GM21526 (cell line): ENCODE results near the gene GP9.

ENCODE experiments used
- ATAC-seq: cut with Tn5 transposase; IDR thresholded peaks from one replicate; pipeline ENCODE4 v1.9.1; 2021; ENCODE audit warnings: moderate library complexity; ENCODE audit not compliant: unreplicated experiment, low FRiP score

Gene GP9

DNA sequence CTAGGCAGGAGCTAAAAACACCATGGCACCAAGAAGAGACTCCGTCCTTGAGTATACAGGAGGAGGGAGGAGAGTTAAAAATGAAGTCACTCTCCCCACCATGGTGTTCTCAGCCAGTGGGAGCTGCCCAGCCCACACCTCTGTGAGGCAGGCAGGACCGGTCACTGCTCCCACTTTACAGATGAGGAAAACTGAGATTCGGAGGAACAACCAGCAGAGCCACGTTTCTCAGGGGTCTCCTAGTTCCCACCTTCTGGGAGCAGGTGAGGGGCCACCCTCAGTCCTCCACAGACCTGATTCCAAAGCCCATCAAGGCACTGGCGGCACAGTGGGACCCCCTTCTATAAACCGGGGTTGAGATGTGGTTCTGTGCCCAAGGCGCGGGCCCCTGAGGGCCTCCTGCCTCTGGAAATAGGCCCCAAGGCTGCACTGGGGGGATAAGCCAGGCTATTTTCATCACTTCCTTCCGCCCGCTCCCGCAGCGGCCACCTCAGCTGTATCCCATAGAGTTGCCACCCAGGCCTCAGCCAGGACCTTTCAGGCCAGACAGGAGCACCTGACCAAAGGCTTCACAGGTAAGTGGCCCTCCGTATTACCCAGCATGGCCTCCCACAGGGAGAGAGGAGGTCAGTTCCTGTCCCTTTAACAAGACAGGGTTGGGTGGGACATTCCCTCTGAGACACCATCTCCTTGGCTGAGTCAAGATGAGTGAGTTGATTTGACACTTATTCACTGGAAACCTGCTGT, at the start of gene GP9:
TSS of gene GP9 (plus strand) at position 504 of the 747 bp plus-strand sequence. CDS start 961 bp downstream, outside the sequence.
- ATAC-seq = no peak

DNA sequence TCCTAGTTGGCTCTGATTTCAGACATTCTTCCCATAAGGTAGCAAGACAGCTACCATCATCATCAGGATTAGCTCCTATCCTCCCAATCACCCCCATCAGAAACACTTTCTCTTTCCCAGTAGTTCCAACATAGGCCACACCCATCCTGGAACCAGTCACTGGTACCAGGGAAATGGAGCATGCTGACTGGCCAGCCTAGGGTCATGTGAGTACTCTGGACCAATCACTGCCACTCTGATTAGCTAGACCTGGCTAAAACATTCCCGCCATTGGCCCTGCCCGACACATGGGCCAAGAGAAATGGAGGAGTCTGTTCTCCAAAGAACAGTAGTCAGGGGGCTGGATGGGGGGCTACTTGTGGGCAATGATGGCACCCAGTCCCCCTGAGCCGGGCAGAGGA, 47.1 kb upstream of the GP9 start:
- ATAC-seq = no peak

DNA sequence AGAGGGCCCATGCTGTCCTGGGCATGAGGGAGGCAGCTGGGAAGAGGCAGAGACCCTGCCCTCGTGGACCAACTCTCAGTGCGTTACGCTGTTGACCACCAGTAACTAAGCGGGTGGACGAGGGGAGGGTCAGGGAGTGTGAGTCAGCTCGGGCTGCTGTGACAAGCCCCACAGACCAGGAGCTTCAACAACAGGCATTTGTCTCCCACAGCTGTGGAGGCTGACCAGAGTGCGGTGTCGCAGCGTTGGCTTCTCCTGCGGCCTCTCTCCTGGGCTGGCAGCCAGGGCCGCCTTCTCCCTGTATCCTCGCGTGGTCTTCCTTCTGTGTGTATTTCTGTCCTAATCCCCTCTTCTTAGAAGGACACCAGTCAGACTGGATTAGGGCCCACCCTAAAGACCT, 46.4 kb upstream of the GP9 start:
- no peak for ATAC-seq

DNA sequence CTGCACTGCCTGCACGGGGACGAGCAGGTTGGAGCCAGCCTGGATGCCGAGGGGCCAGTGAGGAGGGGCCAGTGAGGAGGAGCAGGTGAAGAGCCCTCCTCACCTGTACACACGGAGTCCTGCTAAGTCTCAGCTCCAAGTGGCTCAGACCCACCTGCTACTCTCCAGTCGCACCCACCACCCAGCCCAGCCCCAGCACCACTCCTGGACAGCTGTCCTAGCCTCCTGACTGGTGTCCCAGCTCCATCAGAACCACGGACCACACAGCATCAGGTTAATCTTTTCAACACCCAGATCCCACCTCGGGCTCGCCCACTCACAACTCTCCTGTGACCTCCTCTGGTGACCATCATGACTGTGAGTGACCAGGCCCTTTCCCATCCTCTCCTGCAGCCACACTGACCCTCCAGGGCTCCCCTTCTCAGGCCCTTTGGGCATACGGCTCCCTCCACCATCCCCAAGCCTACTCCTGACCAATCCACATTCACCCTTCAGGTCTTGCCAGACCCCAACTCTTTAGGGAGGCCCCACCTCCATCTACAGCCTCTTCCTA, 45.7 kb upstream of the GP9 start:
- no peak for ATAC-seq

DNA sequence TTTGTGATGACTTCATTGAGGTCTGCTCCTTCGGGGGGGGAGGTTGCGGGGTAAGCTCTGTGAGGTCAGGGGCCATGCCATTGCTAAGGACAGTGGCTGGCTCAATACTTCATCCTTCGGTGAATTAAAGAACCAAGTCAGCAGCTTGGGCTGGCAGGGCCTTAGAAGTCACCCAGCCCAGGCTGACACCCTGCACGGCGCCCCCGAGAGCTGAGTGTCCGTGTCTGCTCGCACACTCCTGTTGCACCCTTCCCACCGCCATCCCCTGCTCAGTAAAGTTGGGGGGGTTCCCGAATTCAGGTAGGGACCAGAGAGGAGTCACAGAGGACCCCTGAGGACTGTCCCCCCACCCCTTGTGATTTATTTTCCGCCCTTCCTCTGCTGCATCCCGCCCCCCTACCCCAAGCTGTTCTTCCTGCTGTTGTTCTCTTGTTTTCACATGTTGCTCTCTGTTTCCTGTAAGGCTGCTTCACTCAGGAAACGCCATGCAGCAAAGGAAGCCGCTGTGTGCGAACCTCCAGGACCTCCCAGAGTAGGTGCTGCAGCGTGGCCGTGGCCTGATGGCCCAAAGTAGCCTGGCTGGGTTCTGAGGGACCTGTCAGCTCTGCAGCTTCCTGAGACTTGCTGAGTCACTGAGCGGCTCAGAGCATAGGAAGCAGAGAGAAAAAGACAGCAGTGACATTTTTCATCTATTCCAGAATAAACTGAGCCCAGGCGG, 45.0 kb upstream of the GP9 start:
- no peak for ATAC-seq

DNA sequence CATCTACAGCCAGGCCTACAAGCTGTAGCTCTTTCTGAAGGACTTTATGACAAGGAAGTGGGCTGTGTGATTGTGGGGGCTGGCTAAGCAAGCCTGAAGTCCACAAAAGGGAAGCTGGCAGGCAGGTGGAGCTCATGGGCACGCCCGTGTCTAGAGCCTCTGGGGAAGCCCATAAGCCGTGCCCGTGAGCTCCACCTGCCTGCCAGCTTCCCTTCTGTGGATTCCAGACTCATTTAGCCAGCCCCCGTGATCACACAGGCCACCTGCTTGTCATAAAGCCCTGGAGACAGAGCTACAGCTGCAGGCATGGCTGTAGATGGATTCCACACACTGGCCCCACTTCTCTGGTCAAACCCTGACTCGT, 44.2 kb upstream of the GP9 start:
- ATAC-seq = no peak

DNA sequence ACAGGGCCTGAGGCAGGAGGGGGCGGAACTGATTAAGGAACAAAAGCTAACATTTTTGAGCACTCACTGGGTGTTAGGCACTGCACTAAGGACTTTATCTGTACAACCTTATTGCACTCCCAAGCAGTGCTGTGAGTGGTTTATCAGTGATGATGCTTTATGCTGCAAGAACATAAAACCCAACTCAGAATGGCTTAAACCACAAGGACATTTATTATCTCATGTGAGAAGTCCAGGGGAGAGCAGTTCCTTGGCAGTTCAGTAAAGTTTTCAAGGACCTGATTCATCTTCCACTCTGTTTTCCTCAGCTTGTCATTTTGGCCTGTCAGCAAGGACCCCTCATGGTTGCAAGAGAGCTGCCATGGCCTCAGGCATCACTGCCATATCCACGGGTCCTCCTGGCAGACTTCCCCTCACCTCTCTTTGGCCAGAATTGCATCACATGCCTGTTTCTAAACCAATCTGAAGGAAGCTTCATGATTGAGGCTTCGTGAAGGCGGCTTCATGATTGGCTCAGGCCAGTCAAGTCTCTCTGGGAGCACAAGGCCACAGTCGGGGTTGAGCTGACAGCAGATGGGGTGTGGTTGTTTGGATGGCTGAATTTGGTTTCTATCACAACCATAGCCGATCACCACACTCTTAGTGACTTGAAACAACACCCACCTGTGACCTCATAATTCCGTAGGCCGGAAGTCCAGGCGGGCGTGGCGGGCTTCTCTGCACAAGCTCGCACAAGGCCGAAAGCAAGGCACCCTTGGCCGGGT, 43.7 kb upstream of the GP9 start:
- ATAC-seq = peak; percentile 54

DNA sequence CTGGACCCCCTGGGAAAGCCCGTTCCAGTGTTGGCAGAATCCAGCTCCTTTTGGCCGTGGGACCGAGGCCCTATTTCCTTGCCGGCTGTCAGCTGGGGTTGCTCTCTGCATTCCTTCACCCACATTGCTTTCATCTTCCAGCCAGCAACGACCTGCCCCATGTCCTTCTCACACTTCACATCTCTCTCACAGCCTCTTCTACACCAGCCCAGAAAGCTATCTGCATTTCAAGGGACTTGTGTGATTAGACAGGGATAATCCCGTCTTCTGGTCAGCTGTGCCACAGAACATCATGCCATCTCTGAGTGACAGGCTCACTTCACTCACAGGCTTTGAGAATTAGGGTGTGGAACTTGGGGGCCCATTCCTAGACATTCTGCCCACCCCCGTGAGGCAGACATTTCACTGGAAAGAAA, 43.1 kb upstream of the GP9 start:
- no peak for ATAC-seq

DNA sequence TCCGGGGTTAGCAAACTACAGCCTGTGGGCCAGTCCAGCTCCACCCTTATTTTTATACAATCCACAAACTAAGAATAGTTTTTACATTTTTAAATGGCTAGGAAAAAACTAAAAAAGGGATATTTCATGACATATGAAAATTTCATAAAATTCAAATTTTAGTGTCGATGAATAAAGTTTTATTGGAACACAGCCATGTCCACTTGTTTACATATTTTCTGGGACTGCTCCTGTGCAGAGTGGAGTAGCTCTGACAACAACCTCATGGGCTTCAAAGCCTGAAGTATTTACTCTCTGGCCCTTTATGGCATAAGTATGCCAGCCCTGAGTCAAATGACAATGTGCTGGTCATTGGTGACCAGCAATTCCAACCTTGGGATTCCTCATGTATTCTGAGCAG, 42.3 kb upstream of the GP9 start:
- ATAC-seq = no peak

DNA sequence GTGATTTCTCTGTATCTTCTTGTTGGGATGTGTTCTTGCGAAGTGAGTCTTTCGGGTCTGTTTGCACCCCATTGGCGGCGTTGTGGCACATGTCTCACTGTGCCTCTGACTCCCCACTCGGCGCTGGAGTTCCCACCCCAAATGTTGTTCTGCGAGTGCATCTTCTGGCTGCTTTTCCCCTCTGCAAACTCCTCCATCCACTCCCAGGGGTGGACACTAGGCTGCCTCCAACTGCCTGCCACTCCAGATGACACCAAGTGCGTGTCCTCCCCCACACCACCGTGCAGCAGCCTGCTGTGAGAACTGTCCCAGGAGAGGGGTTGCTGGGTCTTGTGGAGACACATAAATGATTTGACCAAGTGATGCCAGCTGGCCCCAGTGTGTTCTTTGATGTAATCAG, 41.8 kb upstream of the GP9 start:
- ATAC-seq = no peak

DNA sequence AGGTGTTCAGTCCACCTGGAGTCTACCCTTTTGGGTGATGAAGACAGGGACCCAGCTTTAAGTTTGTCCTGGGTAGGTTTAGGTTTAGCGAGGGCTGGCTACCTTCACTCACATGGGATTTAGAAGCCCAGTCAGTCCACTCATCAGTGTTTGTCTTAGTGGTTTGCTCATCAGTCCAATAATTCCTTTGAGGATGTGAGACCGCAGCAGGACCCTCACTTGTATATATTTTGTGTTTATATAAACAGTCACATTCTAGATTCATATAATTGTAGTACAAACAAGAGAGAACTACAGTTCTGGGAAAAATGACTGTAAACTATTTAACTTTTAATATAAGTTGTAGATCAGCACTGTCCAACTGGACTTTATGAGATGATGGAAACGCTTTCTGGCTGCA, 41.3 kb upstream of the GP9 start:
- no peak for ATAC-seq

DNA sequence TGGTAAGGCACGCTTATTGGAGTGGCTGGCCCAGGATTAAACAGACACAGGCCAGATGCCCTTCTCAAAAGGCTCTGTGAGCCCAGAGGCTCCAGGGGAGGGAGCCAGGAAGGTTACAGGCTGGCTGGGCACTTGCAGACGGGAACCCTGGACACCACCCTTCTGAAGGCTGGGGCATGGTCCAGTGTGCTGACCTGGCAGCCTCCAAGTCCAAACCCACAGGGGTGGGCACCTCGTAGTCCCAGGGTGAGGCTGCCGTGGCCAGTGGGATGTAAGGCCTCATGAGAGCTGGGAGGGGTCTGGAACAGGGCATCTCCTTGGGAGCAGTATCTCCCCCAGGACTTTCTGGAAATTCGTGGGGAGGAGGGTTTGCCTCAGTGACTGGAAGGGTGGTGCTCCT, 39.9 kb upstream of the GP9 start:
- no peak for ATAC-seq

DNA sequence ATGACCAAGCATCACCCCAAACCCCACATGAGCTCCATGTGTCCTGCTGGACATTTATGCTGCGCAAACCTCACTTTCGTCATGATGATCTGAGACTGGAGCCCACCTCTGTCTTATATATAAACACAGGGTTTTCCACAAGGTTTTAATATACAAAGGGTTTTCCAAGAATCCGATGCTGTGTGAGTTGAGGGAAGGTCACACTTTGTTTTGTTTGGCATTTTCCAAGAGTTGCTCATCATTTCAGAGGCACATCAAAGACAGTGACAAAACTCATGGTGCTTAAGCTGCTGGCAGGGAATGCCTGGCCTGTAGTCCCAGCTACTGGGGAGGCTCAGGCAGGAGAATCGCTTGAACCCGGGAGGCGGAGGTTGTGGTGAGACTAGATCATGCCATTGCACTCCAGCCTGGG, 39.4 kb upstream of the GP9 start:
- no peak for ATAC-seq

DNA sequence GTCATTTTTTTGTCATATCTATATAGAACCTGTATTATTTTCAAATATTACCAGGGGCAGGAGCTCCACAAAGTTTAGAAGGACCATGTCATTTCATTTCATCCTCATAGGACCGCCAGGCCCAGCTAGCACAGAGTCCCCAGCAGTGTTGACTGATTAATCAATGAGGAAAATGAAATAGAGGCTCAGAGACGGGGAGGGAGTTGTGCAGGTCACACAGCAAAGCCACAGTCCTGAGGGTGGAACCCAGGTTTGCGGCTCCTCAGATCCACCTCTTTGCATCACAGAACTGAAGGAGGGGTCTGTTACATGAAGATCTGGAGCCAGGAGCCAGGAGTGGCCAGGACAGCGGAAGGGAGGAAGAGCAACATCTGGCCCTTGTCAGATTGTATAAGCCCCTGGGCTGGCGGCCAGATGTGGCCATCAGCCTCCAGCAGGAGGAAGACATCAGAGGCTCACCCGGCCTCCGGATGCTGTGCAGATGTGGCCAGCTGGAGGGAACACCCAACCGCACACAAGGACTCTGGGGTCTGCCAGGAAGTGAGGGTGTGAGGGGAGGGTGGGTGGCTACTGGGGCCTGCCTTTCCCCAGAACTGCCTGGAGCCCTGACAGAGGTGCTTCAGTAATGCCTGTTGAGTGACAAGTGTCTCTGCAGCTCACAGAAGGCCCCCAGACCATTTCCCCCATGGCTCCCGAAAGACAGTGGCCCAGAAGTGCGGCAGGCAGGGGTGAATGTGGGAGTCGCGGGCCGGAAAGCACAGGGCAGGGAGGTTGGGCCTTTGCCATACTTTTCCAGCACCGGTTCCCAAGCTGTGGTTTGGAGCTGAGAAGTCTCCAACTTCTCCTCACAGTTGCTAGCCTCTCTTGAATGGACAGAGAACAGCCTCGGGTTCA, 38.2 kb upstream of the GP9 start:
- no peak for ATAC-seq

DNA sequence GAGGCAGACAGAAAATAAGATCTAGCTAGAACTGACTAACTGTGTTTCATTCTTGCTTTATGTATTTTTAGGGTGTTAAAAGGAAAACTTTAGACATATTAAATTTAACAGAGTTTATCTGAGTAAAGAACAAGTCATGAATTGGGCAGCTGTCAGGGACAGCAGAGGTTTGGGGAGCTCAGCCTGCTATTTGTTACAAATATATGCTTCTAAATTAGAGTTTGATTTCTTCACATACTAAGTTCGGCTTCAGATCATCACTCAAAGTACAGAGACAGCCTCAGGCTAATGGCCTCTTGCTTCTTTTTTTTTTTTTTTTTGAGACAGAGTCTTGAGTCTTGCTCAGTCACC, 37.6 kb upstream of the GP9 start:
- ATAC-seq = no peak

DNA sequence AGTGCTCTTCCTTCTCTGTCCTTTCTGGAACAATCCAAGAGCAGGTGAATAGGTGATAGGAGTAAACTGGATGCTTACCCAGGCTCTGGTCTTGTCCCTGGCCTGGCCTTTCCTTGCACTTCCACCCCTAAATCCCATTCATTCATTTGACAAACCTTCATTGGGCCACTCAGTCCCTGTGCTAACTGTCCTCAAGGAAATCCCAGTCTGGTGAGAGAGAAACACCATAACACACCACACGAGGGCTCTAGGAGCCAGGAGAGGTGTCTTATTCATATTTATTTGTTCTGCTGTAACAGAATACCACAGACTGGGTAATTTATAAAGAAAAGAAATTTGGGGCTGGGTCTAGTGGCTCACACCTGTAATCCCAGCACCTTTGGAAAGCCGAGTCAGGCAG, 36.7 kb upstream of the GP9 start:
- ATAC-seq = no peak

DNA sequence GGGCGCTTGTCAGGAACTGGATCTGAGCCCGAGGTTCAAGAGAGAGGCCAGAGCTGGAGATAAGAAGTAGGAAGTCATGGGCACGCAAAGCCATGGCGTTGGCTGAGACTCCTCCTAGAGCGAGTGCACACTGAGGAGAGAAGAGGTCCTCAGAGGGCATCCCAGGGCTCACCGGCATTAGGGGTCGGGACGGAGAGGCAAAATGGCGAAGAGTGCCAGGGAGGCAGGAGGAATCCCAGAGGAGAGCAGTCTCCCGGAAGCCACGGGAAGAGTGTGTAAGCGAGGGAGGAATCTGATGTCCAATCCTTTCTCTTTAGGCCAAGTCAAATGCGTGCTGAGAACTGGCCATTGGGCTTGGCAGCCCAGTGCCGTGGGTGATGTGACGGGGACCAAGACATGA, 35.5 kb upstream of the GP9 start:
- ATAC-seq = no peak

DNA sequence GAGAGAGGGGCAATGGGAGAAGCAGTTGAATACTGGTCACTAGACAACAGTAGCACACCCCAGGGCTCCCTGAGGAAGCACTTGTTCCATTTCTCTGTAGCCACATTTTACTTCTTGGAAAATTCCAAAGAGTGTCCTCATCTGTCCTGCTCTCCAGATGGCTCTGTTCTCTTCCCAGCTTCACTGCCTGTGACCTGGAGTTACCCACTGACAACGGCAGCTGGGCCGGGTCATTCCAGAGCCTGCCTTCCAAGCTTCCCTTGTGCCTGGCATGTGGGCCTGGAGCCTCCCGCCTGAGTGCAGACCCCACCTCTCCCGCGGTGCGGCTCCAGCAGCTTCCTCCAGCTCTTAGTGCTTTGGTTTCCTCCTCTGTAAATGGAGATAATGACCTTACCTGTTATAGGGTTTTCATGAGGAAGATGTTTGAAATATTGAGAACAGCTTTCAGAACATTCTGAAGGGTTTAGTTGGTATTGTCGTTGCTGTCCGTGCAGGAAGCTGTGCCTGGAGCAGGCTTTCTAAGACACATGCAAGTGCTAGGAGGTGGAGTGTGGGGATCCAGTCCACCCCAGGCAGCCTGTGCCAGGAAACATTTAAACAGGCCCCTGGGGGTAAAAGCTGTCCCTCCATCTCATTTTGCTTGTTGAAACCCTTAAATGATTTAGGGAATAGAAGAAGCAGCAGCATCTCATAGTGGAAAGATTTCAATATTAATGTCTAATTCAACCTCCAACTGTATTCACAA, 34.7 kb upstream of the GP9 start:
- no peak for ATAC-seq

DNA sequence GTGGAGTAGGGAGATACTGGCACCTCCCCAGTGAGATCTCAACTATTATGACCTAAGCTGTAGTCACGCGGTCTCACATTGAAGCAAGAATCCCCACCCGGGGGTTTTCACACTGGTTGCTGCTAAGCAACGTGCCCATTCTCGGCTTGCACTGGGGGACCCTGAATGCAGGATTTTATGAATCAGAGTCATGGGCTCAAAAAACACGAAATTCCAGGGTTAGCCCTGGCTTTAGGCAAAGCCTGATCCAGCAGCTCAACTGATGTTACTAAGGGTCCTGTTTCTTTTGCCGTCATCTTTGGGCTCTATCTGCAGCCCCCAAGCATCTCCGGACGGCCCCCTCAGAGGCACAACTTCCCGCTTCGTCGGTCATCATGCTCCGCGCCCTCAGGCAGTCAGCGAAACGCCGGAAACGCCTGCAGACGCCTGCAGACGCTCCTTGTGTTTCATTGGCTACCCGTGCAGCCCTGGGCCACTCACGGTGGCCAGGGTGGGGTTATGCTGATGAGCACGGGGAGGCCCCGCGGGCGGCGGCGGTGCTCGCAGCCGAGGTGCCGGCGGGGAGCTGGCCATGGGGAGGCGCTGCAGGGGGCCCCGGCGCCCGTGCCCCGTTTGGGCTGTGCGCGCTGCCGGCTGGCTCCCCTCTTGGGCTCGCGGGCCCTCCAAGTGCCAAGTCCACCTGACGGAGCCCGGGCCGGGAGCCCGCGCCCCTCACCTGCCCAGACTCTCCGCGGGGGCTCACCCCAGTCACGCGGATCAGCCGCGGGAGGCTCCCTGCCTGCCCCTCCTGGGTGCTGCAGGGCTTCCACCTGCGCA, 33.6 kb upstream of the GP9 start:
- ATAC-seq = peak; percentile 94
